HG02981 (cell line): ENCODE data around the gene LAMA3.
A peak's percentile ranks its signal among the peaks of the same experiment; 100 is the strongest.

Experiments used
- ATAC-seq: cut with Tn5 transposase; IDR thresholded peaks from one replicate; pipeline ENCODE4 v1.9.1; 2021; ENCODE audit warnings: mild to moderate bottlenecking, moderate library complexity; ENCODE audit not compliant: unreplicated experiment

The LAMA3 gene

GRCh38 chr18:23927821-23928746 lies 238.8 kb downstream of the LAMA3 start:
- ATAC-seq = no peak

GRCh38 chr18:23929362-23929930 lies 240.2 kb downstream of the LAMA3 start:
- ATAC-seq = no peak

DNA sequence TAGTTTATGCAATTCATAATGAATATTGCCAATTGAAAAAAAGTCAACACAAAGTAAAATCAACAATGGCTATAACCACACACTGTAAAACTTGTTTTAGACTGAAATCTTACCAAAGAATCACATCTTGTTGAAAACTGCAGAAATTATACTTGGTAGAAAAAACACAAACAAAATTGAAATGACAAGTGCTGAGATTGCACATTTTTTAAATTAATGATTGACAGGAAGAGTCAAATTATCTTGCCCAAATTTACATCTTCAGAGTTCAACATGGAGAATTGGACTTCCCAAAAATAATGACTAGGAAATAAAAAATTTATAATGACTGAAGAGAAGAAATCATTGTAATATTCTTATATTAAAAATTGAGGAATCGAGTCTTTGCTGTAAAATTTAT lies 240.7 kb downstream of the LAMA3 start:
- no peak for ATAC-seq

DNA sequence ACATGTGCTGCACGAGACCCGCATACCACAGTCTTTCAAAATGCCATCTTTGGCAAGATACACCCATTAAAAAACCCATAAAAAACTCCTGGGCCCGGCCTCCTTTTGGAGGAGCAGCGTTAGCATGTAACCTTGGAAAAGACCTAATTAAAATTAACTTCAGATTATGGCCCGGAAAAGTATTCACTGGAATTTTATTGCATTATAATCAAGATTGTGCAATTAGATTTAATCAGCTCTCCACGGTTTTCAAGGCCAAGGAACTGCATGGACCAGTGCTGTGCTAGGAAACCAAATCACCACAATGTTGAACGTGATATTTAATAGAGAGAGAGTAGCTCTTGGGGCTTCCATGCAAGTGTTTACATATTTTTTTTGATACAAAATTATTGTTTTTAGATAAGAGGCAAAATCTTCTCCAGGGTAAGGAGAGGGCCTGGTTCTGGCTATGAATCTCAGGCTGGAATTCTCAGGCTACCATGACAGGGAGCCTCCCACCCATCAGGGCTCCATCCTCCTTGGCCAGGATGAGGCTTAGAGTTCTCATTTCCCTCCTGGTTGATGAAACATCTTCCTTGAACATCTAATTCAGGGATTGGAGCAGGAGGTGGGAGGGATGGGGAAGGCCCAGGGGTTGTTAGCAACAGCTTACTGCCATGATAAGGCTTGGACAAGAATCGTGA lies 243.3 kb downstream of the LAMA3 start:
- ATAC-seq = no peak

GRCh38 chr18:23933407-23933806 lies 244.2 kb downstream of the LAMA3 start:
- ATAC-seq = no peak

GRCh38 chr18:23934252-23934651 lies 245.0 kb downstream of the LAMA3 start:
- no peak for ATAC-seq

GRCh38 chr18:23934863-23935262 lies 245.6 kb downstream of the LAMA3 start:
- ATAC-seq = no peak

DNA sequence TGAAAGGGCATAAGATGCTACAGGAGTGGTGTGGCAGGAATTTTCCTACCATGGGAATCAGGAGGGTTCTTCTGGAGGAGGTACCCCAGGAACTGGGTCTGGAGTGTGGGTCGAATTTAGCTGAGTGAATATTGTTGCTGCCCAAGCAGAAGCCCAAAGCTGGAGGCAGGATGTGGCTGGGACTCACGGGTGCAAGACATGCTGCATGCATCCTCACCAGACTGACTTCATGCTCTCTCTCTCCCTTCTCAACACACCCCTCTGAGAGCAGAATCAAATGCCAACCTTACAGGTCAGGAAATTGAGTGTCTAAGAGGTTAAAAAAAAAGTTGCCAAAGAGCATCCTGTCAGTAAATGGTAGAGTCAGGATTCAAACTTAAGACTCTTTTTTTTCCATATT lies 246.6 kb downstream of the LAMA3 start:
- no peak for ATAC-seq

DNA sequence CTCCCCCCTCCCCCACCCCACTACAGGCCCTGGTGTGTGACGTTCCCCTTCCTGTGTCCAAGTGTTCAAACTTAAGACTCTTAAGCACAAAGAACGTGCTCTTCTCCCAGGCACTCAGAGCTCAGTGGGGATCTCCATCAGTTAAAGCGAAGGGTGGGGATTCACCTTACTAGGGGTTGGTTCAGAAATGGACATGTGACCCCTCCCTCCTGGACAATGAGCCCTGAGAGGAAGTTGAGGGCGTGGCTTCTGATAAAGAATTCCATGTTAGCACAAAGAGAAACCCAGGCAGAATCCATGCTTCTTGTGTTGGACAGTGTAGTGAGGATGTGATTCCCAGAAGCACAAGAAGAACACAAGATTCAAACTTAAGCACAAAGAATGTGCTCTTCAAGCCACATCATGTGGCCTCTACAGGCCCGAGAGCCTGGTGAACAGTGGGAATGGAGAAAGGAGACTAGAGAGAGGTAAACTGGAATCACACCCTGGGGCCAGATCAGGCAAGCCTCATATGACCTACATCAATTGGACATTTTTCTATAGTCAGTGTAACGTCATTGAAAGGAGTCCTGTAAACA lies 247.2 kb downstream of the LAMA3 start:
- no peak for ATAC-seq

DNA sequence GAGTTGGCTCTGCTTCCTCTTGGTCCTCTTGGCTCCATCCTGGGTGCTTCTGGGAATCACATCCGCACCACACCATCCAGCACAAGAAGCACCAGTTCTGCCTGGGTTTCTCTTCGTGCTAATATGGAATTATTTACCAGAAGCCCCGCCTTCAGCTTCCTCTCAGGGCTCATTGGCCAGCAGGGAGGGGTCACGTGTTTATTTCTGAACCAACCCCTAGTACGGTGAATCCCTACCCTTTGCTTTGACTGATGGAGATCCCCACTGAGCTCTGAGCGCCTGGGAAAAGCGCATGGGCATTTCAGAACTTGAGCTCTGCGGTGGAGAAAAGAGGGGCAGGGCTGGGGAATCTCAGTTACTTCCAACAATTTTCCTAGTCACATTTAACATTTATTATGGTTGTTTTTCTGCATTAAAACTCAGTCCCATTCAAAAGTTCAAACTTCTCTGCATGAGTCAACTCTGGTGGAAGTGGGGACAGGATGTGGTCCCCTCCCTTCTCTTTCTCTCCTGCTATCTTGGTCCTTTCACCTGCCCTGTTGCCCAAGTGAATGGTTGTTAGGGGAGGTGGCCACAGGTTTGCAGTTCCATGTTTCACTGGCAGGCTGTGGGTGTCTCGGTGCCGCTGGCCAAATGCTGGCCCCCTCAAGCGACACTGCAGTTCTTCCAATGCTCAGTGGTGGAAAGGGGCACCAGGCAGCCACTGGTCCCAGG lies 248.9 kb downstream of the LAMA3 start:
- peak; percentile 56 for ATAC-seq

DNA sequence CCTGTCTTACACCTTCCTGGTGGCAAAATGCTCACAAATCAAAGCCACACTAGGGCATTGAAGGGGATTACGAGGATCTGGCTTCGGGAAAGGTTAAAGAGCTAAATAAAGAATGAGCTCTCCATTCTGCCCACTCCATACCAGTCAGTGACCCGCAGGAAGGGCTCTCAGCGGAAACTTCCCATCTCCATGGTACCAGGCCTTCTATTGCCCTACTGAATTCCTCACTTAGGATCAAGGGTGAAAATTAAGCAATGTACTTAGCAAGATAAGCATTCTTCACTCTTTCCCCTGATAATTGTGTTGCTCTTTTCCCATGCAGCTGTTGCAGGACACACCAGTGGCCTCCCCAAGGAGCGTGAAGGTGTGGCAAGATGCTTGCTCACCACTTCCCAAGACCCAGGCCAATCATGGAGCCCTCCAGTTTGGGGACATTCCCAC lies 249.7 kb downstream of the LAMA3 start:
- ATAC-seq = no peak

DNA sequence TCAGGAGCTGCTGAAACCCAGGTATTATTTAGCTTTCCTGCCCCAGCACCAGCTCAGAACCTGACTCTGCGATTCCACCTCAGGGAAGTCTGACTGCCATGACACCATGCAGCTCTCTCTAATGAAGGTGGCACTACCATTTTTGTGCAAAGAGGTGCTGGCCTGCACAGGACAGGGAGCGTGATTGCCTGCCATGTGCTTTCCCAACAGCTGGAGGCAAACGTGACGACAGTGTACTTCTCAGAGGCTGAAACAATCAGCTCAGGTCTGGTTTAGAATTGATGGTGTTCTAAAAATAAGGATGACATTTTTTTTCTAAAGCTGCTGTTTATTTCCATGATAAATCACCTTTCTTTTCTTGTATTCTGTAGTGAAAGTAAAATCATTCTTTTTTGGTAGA lies 250.1 kb downstream of the LAMA3 start:
- no peak for ATAC-seq

DNA sequence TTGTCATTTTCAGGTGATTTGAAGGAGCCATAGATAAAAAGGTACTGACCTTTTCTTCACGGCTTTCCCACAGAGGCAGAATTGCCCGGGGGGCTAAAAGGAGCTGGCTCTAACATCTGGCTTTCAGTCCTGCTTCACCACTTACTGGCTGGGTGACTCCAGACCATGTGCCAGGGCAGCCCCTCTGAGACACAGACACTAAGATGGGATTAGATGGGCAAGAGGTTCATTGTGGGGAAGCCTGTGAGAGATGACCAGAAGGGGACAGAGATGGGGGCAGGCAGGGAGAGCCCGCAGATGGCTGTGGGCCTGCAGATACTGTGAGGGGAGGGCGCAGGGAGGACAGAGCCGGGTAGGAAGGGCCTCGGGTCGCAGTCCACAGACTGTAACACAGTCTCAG lies 250.6 kb downstream of the LAMA3 start:
- ATAC-seq = no peak

GRCh38 chr18:23941791-23942190 lies 252.5 kb downstream of the LAMA3 start:
- no peak for ATAC-seq

DNA sequence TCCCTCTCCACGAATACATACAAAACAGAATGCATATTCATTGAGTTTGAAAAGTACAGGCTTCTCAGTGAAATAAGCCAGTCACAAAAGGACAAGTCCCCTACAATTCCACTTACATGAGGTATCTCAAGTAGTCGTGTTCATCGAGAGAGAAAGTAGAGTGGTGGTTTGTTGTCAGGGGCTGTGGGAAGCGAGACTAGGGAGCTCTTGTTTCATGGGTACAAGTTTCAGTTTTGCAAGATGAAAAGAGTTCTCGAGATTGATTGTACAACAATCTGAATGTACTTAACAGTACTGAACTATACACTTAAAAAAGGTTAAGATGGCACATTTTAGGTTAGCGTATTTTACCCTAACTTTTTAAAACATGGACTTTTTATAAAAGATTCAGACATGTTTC lies 253.9 kb downstream of the LAMA3 start:
- ATAC-seq = peak; percentile 71

- no peak for ATAC-seq
These were observed 254.8 kb downstream of the LAMA3 start for GRCh38 chr18:23943903-23944624.

GRCh38 chr18:23945416-23946079 lies 256.3 kb downstream of the LAMA3 start:
- ATAC-seq = no peak

DNA sequence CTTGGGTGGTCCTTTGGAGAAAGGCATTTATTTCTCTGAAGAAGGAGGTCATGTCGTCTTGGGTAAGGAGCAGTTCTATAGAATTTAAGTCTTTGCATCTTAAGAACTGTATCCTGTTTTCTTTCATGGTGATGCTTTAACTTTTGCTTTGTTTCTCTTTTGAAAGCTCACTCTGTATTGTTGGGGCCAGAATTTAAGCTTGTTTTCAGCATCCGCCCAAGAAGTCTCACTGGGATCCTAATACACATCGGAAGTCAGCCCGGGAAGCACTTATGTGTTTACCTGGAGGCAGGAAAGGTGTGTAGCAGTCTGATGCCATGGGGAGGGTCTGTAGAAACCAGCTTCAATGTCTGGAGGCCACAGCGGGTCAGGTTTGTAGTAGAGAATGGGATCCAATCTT lies 260.6 kb downstream of the LAMA3 start:
- no peak for ATAC-seq

GRCh38 chr18:23950644-23951043 lies 261.4 kb downstream of the LAMA3 start:
- ATAC-seq = no peak

- ATAC-seq = no peak
These were observed 262.0 kb downstream of the LAMA3 start for GRCh38 chr18:23951206-23951605.
